LNCAP (cell line): Measurements from ENCODE around the gene KATNB1.

Experiments used
- CTCF ChIP-seq: fragments of 450-650 bp; IDR thresholded peaks from 2 replicates; pipeline ENCODE4 v1.5.1; 2017; ENCODE audit warnings: mild to moderate bottlenecking

KATNB1 gene

GRCh38 chr16:57732037-57732436 is 3.5 kb upstream of the KATNB1 start:
- TF ChIP-seq CTCF: no peak

- TF ChIP-seq CTCF: no peak
Measured at GRCh38 chr16:57732714-57733113, 2.9 kb upstream of the KATNB1 start.

- TF ChIP-seq CTCF: no peak
Measured at GRCh38 chr16:57734308-57734924, 1.2 kb upstream of the KATNB1 start.

GRCh38 chr16:57734925-57735754 is 430 bp upstream of the KATNB1 start:
- no peak for TF ChIP-seq CTCF

- peak; percentile 28; the same call in 1 of the 2 replicates for TF ChIP-seq CTCF
Measured at GRCh38 chr16:57736419-57737351, 1.1 kb downstream of the KATNB1 start.

- TF ChIP-seq CTCF: no peak
Measured at GRCh38 chr16:57738844-57739243, 3.3 kb downstream of the KATNB1 start.

GRCh38 chr16:57739756-57740422 is 4.3 kb downstream of the KATNB1 start:
- TF ChIP-seq CTCF: no peak
